GM21576 (cell line): ENCODE results near the gene PCF11.
"Not testable (repeated sequence)": the region's sequence is repeated elsewhere in the genome, so short reads cannot be mapped to it uniquely, and the experiment has no call there.

Experiments
- ATAC-seq: cut with Tn5 transposase; IDR thresholded peaks from one replicate; pipeline ENCODE4 v1.9.1; 2021; ENCODE audit warnings: mild to moderate bottlenecking, moderate library complexity; ENCODE audit not compliant: unreplicated experiment

The PCF11 gene

DNA sequence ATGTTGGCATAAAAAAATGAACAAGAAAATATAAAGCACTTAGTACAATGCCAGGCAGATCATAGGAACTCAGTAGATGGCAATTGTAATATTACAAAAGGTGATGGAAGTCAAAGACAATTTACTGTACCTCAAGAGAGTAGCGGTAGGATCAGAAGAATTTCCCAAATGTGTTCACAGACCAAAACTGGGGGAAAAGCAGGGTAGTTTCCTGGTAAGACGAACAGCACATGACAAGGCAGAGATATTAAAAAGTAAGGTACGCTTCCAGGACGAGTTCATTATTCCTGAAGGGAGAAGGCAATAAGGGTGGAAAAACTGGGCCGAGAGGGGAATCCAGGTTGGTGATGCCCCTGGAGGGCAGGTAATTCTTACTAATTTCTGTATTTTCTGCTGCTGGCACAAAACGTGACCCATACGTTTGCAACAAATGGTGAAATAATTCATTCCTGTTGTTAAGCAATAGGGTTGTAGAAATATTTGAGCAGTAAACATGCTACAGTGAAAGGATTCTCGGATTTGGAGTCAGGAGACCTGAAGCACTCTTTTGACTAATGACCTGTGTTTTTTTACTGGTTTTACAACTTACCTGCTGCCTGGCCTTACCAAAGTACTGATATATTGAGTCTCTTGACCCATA lies 35.8 kb downstream of the PCF11 start:
- ATAC-seq = no peak

DNA sequence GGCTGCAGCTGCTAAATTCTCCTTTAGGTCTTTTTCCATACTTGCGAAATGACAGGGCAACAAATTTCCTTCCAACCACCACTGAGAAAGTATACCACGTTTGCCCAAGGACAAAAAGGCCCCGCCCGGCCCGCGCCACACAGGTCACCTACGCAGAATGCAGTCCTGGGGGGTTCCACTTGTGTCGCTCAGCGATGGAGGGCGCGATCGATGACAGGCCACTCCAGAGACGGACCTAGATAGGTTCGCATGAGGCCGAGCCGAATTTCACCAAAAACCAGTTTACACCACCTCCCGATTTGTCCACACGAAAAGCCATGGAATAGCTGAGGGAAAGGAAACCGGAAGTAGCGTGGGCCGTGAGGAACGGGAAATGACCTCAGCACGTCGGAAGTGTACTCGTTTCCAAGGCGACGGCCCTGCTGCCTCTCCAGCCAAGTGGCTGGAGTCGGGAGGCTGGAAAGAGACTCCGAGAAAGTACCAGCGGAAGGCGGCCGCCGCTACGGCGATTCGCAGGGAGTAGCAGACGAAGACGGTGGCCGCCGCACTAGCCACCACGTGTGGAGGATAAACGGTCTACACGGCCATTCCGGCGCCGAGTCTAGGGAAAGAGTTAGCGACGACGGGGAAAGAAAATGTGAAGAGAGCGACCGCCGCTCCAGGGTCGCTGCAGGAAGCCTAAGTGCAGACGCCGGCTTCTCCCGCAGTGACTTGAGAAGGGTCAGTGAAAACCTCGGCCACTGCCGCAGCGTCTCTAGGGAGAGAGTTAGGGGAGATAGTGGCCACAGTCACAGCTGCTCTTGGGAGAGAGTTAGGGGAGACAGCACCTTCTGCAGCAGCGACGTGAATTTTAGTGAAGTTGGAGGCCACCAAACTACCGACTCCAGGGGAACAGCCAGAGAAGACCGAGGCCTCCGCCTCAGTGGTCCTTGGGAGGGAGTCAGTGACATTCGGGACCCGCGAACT lies 36.7 kb downstream of the PCF11 start, which contains the start of gene ANKRD42:
TSS of gene ANKRD42 (plus strand) at position 398 of the 966 bp plus-strand sequence. CDS start 959 bp downstream, outside the sequence.
- peak; percentile 93 for ATAC-seq

DNA sequence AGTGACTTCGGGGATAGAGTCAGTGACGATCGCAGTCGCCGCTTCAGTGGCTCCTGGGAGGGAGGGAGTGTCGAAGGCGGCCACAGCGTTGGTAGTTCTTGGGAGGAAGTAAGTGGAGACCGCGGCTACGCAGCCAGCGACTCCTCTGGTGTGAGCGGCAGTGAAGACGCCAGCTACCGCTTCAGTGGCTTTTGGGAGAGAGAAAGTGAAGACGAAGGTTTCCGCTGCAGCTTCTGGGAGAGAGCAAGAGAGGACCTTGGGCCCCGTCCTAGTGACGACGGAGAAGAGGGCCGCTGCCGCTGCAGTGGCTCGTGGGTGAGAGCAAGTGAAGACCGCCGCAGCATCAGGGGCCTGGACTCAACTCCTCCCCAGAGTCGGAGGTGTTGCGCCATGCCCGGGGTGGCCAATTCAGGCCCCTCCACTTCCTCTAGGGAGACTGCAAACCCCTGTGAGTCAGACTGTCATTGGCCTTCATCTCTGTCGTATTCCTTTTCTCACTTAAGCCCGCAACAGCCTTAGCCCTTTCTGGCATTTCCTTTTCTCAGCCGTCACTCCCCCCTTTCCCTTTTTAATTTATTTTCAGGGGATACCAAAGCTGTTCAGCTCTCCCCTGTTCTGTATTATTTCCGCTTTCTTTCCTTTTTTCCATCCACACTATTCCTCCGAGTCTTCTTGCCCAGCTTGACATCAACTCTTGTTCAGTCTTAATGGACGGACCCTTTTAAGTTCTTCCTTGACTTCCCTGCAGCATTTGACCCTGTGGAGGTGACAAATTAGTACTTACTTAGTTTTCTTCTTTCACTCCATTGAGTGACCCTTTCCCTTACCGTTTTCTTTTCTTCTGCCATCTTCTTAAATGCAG lies 37.6 kb downstream of the PCF11 start:
- peak; percentile 50 for ATAC-seq

DNA sequence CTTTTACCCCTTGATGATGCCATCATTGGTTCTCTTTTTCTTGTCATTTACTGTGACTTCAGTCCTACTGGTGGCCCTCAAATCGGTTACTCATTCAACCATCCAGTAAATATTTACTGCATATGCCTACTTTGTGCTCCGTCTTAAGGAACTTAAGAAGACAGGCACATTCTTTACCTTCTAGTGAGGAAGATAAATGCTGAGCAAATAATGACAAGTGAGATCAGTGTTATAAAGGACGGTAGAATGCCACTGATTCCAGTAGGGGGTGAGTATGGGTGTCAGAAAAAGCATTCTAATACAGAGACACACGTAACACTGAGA lies 38.2 kb downstream of the PCF11 start:
- no peak for ATAC-seq

DNA sequence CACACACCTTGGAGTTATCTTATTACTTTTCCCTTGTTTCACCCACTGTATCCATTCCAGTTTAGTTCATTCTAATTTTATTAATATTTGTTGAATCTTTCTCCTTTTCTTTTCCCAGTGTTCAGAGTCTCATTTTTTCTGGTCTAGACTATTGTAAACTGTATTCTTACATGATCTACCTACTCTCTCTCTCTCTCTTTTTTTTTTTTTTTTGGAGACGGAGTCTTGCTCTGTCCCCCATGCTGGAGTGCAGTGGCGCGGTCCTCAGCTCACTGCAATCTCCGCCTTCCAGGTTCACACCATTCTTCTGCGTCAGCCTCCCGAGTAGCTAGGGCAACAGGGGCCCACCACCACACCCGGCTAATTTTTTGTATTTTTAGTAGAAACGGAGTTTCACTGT lies 38.7 kb downstream of the PCF11 start:
- ATAC-seq = no peak

DNA sequence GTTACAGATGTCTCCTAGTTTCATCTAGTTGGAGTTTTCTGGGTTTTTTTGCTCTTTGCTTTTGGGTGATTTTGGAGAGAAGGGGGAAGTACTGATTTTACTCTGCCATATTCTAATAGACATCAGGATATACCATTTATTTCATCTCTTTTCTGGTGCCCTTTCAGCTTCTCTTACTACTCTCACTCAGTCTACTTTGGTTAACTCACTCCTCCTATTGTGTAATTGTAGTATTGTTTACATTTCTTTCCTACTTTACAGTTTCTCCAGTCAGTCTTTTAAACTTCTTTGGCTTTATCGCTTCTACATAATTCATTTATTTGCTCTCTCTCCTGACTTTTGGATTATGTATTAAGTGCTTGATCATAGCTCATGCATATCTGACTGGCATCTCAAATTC lies 43.1 kb downstream of the PCF11 start:
- ATAC-seq = no peak

DNA sequence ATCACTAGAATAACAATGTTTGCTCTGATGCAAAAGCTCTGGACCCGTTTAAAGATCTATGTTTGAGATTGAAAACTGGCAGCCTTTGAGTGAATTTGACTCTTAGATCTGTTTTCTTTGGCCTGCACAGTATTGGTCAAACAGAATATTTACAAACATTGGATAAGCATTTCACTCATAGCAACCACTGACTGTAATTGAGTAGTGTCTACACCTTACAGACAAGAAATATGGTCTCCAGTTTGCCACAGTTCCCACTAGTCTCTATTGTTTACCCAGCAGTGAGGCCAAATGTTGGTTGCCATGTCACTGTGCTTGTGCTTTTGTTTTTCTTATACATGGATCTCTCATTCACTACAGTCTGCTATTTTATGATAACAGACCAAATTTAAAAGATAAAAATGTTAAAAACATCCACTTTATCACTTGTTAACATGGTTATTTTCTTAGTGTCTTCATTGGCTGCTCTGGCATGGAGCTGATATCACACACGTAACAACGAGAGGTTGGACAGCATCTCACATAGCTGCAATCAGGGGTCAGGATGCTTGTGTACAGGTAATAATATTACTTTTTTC lies 48.8 kb downstream of the PCF11 start:
- ATAC-seq = no peak

DNA sequence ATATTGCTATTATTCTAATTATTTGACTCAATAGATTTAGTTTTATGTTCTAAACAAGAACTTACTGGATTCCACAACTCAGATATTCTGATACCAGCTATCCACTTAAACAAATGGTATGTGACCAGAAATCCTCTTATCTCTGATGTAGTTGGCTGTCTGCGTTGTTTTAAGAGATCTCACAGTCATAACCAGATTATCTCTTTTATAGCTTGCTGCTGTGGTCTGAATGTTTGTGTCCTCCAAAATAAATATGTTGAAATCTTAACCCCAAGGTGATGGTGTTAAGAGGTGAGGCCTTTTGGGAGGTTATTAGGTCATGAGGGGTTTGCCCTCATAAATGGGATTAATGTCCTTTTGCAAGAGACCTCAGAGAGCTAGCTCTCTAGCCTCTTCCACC lies 49.3 kb downstream of the PCF11 start:
- no peak for ATAC-seq

DNA sequence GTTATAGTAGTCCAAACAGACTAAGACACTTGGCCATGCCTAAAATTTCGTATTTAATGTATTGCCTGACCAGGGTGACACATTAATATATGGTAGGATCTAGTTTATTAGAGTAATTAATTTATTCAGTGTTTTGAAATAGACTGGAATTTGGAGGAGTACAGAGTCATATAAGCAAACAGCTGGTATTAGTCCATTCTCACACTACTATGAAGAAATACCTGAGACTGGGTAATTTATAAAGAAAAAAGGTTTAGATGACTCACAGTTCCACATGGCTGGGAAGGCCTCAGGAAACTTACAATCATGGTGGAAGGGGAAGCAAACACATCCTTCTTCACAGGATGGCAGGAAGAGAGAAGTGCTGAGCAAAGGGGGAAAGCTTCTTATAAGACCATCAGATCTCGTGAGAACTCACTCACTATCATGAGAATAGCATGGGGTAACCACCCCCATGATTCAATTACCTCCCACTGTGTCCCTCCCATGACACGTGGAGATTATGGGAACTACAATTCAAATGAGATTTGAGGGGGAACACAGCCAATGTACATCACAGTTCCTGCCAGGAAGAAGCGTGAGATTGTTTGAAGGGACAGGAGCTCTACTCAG lies 49.9 kb downstream of the PCF11 start:
- ATAC-seq = not testable (repeated sequence)

DNA sequence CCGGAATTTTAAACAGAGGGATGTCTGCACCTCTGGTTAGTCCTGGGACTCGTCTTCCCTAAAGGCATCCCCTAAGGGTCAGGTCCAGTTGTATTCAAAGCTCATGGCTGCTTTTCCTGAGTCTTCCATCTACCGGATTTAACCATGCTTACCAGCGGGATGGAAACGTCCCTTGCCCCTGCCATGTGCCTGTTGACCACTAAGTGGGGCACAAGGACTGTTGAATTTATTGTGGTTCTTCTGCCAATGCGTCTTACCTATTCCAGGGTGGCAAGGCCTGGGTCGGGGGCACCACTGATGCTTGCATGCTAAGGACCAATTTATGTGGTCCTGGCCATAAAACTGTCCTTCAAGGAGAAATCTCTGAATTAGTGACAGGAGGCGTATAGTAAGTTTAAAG lies 62.2 kb downstream of the PCF11 start:
- no peak for ATAC-seq

DNA sequence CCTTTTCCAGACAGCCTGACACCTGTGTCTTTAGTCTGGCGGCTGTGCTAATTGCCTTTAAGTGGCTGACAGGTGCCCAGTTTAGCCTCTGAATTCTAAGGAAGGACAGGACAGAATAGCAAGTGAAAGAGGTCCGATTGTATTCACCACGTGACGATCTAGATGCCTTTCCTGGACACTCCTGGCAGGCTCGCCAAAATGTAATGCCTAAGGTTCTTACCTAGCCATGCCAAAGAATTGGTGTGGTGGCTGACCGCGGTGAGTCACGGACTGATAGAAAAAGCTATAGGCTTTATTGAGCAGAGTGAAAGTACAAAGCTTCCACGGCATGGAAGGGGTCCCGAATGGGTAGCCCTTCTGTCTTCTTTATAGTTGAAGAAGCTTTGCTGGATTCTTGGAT lies 63.3 kb downstream of the PCF11 start:
- ATAC-seq = no peak

DNA sequence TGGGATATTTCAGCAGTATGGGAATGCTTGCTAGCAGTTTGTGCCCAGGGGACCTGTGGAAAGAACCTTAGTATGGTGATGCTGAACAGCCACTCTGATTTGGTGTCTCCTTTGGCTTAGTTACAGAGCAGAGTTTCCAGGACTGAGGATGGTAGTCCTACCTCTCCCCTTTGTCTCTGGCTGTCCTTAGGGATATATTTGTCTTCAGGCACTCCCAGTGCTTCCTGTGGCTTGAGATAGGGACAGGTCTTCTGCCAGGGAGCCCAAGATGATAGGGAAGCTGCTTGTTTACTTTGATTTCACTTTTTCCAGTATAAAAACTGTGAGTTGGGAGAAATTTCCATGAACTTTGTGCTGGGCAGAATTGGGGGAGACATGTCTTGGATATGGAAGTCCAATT lies 64.8 kb downstream of the PCF11 start:
- no peak for ATAC-seq

DNA sequence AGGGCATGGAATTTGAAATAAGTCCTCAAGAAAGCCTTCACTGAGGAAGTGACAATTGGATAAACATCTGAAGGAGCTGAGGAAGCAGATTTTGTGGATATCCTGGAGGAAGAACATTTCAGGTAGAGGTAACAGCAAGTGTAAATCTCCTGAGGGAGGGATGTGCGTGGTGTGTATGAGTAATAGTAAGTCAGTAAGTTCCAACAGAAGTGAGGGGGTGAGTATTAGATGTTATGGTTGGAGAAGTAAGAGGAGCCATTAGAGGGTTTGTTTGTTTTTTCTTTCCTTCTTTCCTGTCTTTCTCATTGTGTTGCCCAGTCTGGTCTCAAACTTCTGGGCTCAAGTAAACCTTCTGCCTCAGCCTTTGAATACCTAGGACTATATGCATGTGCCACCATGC lies 65.6 kb downstream of the PCF11 start:
- no peak for ATAC-seq

DNA sequence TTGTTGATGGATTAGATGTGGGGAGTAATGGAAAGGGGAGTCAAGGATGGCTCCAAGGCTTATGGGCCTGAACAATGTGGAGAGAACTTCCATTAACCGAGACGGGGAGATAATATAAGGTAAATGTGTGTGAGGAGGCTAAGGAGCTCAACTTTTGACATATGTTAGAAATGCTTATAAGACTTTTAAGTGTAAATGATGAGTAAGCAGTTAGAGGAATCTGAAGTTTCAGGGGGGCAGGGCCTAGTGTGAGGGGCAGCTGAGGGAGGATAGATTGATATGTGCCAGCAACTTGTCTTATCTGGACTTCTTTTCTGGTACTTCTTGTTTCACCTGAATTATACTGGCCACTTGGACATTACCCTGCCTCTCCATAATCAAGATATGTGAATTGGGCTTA lies 66.5 kb downstream of the PCF11 start:
- ATAC-seq = no peak

DNA sequence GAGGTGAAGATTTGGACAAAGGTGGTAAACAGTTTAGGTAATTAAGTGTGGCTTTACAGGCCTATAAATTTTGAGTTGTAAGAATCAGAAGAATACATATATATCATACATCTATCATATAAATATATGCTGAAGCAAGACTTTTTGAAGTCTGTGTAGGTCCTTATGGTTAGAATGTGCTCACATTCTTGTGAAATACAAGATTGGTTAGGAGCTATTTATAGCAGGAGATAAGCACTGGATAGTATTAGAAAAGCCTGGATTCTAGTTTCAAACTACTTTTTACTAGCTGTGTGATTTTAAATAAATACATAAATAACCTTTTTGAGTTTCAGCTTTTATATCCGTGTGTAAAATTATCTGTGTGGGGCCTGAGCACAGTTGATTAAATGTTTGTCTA lies 78.9 kb downstream of the PCF11 start:
- ATAC-seq = no peak
